HG03103 (cell line): Measurements from ENCODE around the gene SIAH1.
"Not testable (repeated sequence)": the region's sequence is repeated elsewhere in the genome, so short reads cannot be mapped to it uniquely, and the experiment has no call there.

Experiments used
- ATAC-seq: cut with Tn5 transposase; IDR thresholded peaks from one replicate; pipeline ENCODE4 v1.9.1; 2021; ENCODE audit warnings: low read depth; ENCODE audit not compliant: unreplicated experiment

SIAH1 gene

DNA sequence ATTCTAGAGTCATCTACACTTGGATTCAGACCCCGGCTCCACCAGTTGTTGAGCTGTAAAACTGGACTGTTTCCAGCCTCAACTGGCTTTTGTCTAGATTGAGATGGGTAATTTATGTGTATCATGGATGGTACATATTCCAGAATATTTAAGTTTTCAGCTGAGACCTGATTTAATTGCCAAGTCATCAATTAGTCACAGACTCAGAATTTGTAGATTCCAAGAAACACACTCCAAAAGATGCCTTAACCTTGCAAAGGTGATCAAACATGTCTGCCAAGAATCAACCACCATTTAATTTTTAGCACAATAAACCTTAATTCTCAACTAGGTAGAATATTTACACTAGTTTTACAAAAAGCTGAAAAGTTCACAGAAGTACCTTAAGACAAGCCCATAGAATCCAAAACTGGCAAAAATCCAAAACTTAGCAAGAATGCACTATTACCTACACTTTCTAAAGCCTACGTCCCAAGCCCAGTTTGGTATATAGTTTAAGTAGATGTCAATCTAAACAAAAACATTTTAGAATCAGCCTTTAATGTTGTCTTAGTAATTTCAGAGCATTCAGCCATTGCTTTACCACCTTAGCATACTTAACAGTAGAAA, 17.7 kb downstream of the SIAH1 start:
- no peak for ATAC-seq

DNA sequence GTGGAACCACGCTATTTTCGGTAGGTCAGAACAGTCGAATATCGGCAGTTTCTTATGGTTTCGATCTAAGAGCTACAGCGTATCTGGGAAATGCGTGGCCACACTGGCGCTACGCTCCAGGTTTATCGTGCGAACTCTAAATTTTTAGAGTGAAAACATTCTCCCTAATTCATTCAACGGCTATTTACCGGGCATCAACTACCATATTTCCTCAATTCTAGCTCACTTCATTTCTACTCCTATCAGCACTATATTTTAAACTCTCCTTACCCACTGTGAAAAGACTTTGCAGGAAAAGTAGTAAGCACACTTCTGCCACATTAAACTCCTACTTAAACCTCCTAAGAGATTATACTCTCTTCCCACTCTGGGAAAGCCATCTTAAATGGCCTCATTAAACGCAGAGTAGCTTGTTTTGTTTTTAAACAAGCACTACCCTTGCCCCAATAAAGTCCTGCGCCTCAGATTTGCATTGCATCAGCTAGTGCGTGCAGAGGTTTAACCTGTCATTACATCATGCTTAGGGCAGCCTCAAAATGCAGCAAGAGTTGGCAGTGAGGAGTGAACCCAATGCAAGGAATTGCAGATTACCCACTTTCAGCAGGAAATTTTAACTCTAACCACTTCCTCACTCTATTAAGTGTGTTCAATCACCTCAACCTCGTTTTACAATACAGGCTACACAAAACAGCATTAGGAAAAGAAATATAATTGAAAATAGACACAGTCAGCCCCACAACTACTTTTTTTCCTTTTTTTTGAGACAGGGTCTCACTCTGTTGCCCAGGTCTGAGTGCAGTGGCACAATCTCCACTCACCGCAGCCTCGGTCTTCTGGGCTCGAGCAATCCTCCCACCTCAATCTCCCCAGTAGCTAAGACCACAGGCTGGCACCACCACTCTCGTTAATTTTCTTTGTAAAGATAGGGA, 18.8 kb downstream of the SIAH1 start:
- ATAC-seq, result peak; percentile 53

DNA sequence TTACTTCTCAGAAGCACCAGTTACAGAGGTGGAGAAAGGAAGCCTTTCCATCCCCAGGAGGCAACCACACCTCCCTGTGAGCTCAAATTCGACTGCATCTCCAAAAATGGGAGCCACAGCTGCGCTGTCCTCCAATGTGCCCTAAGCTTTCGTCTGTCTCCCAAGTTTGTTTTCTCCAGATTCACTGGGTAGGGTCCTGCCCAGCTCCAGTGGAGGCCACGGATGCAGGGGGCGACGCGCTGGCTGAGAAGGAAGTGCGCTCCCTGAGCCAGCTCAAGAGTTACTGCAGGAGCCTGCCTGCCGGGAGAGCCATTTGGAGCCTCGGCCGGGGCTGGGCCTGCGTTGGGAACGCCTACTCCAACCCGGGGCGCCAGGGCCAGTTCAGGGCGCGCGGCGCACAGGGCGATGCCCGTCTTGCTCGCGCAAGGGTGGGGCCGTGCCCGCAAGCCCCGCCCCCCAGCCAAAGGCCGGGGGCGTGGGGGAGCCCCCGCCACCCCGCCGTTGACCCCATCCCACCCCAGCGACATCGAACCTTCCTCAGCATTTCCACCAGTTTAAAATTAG, 19.5 kb downstream of the SIAH1 start:
- ATAC-seq, result peak; percentile 86

DNA sequence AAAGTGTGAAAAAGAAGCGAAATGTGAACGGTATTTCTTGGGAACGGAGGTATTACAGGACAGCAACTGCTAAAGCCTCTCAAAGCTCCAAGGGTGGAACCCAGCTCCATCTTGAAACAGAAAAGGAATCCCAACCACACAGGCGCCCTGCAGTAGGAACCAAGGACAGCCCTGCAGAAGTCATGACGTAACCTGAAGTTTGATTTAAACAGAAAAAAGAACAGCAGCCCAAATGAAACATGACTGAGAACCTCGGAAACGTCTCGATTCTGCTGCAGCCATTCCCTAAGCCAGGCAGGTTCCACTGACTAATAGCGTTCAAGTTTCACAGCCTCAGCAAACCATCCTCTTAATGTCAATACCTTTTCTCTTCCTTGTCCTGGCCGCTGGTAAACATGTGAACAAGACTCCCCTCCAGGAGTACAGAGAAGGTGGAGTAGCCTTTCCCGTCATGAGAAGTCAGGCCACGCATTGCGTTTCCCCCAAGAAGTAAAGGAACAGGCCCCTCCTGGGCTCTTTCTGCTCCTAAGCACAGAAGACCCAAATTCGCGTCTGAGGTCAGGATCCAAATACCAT, 20.1 kb downstream of the SIAH1 start:
- no peak for ATAC-seq

DNA sequence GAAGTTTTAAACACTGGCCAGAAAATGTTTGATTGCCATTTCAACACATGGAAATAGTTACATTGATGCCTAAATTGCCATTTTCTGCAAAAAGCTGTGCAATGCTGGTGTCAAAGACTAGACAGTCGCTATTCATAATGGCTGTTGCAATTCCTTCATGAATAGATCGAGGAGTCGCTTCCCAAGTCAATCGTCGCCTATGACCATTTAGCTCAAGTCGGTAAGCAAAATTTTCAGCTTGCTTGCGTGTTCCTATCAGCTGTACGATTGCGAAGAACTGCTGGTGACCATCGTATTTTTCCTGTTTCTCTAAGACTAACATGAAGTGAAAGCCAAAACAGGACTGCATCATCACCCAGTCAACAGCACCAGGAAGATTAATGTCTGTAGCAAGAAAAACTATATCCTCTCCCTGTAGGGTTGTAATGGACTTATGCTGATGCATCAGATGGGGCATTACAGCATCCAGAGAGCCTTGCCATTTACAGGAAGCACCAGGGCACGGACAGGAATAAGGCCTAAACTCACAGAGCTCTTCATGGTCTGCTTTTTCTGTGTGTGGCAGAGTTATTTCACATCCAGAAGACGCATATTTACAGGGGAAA, 23.6 kb downstream of the SIAH1 start:
- no peak for ATAC-seq

DNA sequence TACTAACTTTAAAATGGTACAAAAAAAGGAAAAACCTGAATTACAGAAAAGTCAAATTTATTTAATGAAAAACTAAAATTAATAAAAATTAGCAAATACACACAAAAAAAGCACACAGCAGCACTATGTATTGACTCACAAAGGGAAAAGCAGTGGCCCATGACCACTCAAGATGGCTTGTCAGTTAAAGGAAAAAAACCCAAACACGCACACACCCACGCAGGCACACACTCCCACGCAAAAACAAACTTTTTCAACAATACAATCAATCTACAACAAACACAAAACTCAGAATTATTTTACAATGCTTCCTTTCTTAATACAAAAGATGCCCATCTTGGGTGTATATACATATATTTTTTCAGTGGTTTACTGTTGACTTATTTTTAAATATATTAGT, 24.2 kb downstream of the SIAH1 start:
- ATAC-seq, result no peak

DNA sequence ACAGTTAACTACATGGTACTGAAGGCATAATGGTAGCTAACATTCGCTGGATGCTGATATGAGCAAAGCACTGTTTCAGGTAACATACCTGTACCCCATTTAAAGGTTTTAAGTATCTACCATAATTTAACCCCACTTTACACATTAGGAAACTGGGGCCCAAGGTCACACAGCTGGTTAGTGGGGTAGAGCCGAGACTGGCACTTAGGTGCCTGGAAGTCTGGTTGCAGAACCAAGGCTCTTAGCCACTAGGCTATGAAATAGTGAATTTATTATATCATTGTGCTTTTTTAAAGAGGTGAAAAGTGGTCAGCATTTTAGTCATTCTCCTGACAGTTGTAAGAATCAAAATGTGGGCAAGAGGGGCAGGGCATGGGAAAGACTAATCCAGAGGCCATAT, 25.2 kb downstream of the SIAH1 start:
- no peak for ATAC-seq

DNA sequence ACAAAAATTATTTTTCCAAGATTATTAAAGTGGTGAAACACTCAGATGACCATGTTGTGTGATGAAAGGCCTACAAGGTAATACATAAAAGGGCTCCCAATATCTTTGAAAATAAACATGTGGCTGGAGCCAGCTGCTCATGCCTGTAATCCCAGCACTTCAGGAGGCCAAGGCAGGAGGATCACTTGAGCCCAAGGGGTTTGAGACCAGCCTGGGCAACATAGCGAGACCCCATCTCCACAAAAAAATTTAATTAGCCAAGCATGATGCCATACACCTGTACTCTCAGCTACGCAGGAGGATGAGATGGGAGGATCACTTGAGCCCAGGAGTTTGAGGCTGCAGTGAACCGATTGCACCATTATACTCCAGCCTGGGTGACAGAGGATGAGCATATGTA, 26.8 kb downstream of the SIAH1 start:
- ATAC-seq, result no peak

DNA sequence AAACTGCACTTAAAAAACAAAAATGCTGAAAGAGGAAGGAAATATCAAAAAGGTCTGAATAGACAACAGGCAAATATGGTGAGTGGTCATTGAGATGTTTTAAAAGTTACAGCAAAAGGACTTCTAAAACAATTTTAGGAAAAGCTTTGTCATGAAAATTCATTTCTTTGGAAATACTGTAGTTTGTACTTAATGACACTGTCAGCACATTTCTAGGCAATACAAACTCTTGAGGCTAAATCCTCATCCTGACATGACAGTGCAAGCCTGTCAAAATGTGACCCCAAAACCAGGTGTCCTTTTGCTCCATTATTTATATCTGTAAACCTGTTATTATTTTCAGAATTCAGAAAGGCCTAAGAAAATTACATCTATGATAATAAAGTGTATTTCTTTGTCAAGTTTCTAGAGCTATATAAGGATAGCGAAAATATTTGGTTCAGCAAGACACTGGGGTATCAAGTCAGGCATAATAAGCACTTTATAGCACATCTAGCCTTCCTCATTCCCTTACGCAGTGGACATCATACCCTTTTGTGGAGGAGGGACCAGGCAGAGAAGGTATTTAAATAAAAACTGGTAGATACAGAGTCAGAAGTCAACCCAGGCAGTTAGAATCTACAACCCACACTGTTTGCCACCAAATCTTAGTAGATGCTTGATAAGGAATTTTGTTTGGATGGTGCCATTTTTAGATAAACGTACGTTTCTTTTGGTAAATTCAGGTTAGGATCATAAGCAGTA, 28.4 kb downstream of the SIAH1 start:
- ATAC-seq, result no peak

DNA sequence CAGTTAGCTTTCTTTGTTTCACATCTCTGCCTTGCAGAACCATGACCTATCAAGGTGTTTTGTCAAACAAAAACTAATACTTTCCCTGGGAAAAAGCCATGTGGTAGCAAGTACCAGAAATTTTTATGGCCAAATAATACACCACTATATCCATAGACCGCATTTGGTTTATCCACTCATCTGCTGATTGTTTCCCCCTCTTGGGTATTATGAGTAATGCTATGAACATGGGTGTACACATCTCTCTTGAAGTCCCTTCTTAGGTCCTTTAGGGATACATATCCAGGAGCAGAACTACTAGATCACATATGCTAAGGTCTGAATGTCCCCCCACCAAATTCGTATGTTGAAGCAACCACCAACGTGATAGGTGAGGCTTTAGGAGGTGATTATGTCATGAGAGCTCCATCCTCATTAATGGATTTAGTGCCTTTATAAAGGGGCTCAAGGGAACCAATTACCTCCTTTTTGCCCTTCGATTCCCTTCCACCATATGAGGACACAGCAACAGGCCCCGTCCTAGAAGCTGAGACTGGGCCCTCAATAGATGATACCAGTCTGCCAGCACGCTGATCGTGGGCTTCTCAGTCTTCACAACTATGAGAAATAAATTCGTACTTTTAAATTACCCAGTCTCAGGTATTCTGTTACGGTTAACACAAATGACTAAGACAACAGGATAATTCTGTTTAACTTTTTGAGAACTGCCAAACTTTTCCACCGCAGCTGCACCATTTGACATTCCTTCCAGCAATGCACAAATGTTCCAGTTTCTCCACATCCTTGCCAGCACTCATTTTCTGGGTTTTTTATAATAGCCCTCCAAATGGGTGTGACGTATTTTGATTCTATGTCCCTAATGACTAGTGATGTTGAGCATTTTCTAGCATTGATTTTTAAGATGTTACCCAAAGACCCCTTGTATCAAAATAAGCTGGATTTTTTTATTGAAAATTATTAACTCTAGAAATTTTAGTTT, 30.0 kb downstream of the SIAH1 start:
- no peak for ATAC-seq

DNA sequence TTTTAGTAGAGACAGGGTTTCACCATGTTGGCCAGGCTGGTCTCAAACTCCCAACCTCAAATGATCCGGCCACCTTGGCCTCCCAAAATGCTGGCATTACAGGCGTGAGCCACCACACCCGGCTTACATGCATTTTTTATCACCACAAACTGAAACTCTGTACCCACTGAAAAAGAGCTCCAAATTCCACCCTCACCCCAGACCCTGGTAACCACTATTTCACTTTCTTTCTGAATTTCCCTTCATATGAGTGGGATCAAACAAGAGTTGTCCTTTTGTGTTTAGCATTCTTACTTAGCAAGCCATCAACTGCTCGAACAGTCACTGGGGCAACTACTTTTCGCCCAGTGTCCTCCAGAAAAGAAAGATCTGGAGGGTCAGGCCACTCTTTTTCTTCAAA, 30.8 kb downstream of the SIAH1 start:
- not testable (repeated sequence) for ATAC-seq

DNA sequence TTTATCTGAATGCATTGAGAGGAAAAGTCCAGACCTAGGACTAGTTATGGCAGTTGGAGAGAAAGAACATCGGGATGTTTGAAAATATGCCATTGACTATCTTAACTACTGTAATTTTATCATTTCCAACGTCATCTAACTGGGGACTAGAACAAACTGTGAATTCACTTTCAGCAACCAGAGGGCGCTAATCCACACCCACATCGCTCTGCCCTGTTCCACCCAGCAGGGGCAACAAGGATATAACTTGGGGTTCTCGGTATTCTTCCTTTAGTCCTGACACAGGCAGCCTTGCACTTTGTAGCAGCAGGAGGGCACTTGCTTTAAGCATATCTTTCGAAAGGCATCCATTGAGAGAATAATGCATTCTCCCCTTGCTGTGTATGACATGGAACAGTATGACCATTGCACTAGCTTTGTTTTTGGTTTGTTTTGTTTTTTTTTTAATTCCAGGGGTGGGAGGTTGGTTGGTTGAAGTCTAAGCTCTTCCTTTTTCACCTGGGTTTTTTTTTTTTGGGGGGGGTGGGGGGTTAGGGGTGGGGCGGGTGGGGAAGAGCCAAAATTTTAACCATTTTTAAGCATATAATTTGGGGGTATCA, 31.5 kb downstream of the SIAH1 start:
- peak; percentile 71 for ATAC-seq

DNA sequence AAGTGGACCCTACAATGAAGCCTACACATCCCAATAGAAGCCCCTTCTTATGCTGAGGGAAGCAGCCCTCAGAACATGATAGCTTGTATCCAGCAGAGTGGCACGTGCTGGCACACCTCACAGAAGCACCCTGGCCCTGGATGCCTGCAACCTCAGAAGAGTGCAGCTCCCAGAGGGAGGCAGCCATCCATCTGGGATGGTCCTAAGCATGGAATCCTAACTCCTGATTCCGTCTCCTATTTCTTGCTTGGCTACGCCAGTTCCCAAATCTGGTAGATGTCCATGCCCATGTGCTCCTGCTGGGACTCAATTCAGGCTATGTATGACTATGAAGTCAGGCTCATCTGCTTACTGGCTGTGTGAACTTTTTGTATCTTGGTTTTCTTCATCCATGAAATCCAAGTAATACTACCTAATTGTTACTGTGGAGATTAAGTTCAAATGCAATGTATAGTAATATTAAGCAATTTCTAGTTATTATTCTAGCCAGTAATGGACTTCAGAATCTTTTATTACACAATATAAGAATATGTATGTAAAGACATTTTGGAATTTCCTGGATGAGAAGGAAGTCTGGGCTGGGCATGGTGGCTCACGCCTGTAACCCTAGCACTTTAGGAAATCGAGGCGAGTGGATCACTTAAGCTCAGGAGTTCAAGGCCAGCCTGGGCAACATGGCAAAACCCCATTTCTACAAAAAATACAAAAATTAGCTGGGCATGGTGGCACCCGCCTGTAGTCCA, 32.4 kb downstream of the SIAH1 start:
- no peak for ATAC-seq

DNA sequence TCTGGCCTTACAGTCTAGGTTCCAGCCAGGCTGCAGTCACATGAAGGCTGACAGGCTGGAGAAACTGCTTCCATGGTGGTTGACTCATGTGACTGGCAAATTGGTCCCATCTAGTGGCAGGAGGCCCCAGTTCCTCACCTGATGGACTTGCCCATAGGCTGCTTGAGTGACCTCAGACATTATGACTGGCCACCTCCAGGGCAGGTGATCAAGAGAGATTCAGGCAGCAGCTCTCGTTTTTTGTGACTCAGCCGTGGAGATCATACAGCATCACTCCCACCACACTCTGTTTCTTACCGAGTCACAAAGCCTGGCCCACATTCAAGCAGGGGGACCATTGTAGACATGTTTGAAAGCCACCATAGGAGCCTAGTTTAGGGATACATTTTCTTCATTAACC, 34.5 kb downstream of the SIAH1 start:
- no peak for ATAC-seq

DNA sequence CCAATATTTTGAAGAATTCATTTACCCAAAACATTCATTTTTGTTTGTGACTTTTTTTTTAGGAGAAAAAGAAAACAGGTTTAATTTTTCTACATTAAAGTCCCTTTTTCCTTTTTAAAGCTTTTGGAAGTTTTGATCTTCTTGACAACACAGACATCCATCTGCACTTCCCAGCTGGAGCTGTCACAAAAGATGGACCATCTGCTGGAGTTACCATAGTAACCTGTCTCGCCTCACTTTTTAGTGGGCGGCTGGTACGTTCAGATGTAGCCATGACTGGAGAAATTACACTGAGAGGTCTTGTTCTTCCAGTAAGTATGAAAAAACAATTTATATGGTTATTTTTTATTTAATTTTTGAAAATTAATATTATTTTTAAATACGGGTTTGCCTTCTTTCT, 37.2 kb downstream of the SIAH1 start:
- ATAC-seq, result no peak

DNA sequence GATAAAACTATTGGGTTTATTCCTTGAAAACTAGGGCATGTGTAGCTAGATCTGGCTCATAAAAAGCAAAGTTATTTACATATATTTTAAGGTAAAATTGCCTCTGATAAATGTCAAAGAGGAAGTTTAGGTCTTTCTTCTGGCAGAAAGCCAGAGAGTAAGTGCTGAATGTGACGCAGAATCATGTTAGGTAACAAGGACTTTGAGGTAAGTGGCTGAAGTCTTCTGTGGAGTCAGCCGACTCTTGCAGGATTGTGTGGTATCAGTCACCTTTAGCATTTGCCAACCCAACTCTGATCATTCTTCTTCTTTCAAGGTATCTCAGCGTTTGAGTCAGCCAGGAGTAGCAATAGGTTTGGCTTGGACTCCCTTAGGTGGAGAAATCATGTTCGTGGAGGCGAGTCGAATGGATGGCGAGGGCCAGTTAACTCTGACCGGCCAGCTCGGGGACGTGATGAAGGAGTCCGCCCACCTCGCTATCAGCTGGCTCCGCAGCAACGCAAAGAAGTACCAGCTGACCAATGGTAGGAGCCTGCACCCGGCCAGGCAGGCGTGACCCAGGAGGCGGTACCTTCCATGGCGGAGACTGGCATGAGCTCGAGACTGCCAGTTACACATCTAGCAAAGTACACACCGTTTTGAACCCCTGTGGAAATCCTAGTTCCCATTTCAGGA, 37.9 kb downstream of the SIAH1 start:
- ATAC-seq, result no peak

DNA sequence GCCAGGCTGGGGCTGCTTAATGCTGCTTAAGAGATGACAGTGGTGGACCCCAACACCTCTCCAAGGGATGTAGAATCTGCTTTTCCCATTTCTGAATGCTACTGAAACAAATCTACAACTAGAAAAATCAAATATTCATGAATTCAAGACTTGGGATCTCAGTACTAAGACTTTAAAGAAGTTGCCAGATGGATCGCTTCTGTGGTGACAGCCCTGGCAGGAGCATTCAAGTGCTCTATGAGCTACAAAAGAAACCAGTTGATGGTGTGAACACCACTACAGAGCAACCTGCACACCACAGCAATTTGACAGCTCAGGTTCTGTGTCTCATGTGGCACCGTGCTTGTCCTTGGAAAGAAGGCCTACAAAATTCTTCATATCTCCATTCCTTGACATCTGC, 42.6 kb downstream of the SIAH1 start:
- ATAC-seq, result no peak

DNA sequence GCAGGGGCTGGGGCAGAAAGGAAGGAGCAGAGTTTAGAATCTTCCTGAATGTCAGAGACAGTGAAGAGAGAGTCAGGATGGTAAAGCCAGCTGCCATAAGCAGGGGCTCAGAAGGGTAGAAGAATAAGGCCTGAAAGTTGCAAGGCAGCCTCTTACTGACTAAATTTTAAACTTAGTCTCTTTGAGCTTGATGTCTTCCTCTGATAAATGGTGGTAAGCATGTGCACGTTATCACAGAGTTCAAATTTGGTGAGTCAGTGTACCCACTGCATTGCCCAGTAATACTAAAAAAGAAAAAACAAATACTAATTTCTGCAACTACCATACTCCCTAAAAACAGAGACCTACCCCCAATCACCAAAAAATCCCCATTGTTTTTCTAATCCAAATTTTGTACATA, 45.2 kb downstream of the SIAH1 start:
- no peak for ATAC-seq
